Mesodermal cell (in vitro differentiated cells): ENCODE measurements around the gene MACC1.
"Not testable (repeated sequence)": the region's sequence is repeated elsewhere in the genome, so short reads cannot be mapped to it uniquely, and the experiment has no call there.

Experiments
- H3K27ac ChIP-seq: 2 replicates; pipeline ENCODE4 v1.7.0; 2013; ENCODE audit warnings: mild to moderate bottlenecking, low read depth, low read length, moderate library complexity; ENCODE audit not compliant: severe bottlenecking
- H3K36me3 ChIP-seq: 2 replicates; pipeline ENCODE4 v1.7.1; 2013; ENCODE audit warnings: mild to moderate bottlenecking, low read length, moderate library complexity; ENCODE audit not compliant: control insufficient read depth, insufficient read depth
- H3K4me1 ChIP-seq: one replicate; pipeline ENCODE4 v1.7.1; 2013; ENCODE audit warnings: mild to moderate bottlenecking, low read length; ENCODE audit not compliant: insufficient read depth, control insufficient read depth, poor library complexity, severe bottlenecking
- H3K4me3 ChIP-seq: 2 replicates; pipeline ENCODE4 v1.7.0; 2013; ENCODE audit warnings: low read length, control low read depth, mild to moderate bottlenecking; ENCODE audit not compliant: insufficient read depth, poor library complexity, severe bottlenecking; ENCODE audit errors: extremely low read depth
- H3K9me3 ChIP-seq: 2 replicates; pipeline ENCODE4 v1.7.1; 2013; ENCODE audit warnings: mild to moderate bottlenecking, low read length, moderate library complexity; ENCODE audit not compliant: control insufficient read depth
- WGBS, 2 experiments: methylation state at CpG; one replicate each; pipeline ENCODE4 v1.1.5; 2013; ENCODE audit warnings: missing lambda C conversion rate in 2 of 2; ENCODE audit not compliant: insufficient coverage in 2 of 2; 5-methylcytosine and 5-hydroxymethylcytosine counted together

The MACC1 gene

DNA sequence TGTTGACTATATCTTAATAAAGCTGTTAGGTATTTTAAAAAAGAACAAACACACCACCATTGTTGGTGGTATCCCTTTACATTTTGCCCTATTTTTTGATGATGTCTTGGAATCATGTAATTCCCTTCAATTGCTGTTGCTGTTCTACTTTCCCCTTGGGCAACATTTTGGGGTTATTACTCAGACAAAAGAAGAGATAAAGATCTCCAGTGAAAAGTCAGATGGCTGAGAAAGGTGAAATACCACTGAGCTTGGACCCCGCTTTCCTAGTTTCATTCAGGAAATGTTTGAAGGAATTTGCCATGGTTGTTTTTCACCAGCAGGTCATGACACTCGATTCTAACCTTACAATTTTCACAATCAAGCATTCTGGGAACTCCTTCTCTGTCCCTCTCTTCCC is 84.6 kb downstream of the MACC1 start:
- 100% methylated on average over 1 of the region's 2 CpGs; no CpG with 5 or more reads in 1 of the 2 experiments for WGBS, 2 experiments
- H3K36me3 ChIP-seq: no peaks in the 10 kb centered on the region
- no peaks in the 10 kb centered on the region for H3K9me3 ChIP-seq
- no peaks in the 10 kb centered on the region for H3K4me1 ChIP-seq
- H3K27ac ChIP-seq: no peak overlapping the region
- no peak overlapping the region for H3K4me3 ChIP-seq

DNA sequence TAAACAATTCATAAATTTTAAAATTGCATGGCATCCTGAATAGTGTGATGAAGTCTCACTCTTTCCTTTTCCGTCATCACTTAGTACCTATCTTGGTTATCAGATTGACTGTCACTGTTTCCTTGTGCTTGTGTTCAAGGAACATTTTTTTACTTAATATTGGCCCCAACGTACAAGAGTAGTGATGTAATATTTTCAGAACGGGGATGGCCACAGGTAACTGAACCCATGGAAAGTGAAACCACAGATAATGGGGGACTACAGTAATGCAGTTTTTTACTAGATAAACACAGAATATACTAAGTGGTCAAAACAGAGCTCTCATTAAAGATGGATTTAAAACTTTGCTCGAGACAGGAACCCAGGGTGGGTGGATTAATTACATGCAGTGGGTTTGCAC is 85.4 kb downstream of the MACC1 start:
- H3K4me3 ChIP-seq: no peak overlapping the region
- H3K27ac ChIP-seq: no peak overlapping the region
- WGBS, 2 experiments: no CpG with 5 or more reads among the region's 4 CpGs
- H3K9me3 ChIP-seq: no peaks in the 10 kb centered on the region
- no peaks in the 10 kb centered on the region for H3K4me1 ChIP-seq
- no peaks in the 10 kb centered on the region for H3K36me3 ChIP-seq

DNA sequence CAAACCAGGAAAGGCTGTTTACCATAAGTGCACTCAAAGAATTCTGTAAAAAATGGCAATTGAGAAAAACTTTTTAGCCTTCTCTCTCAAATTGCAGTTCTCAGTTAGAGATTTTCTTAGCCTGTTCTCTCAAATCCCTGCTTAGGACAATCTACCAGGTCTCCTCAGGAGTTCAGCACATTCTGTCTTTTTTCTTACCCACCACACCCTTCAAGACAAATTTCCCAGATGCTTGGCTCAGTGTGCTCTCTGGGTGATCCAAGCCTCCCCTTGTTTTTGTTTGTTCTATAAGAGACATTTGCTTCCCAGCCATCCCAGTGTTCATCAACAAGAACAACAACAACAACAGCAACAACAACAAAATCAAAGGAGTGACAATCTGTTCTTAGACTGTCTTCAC is 87.3 kb downstream of the MACC1 start:
- no peak overlapping the region for H3K27ac ChIP-seq
- no peaks in the 10 kb centered on the region for H3K36me3 ChIP-seq

DNA sequence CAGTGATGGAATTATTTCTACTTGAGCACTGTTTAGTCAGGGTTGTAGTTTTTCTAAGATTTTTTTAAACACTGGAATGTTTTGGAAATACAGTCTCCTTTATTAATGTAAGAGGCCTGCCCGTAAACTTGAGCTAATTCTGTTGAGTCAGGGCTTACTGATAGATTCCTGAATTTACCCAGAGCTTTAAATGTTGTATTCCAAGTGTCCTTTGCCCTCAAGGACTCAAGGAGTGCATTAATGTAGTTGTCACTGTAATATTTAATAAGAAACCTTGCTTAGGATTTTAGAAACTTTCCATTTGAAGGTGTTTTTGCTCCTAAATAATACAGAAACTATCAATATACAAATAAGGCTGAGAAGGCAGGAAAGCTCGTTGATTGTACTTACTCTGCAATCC is 89.2 kb downstream of the MACC1 start:
- 75% methylated on average over 1 of the region's 2 CpGs; no CpG with 5 or more reads in 1 of the 2 experiments for WGBS, 2 experiments
- no peak overlapping the region for H3K4me3 ChIP-seq
- no peaks in the 10 kb centered on the region for H3K9me3 ChIP-seq
- no peaks in the 10 kb centered on the region for H3K4me1 ChIP-seq
- H3K27ac ChIP-seq: no peak overlapping the region
- no peaks in the 10 kb centered on the region for H3K36me3 ChIP-seq

More for the DNA sequence above, 87.3 kb downstream of the MACC1 start:
- Histone ChIP-seq H3K4me3 (no peak overlapping the region), H3K4me1 (no peaks in the 10 kb centered on the region), H3K9me3 (no peaks in the 10 kb centered on the region)

DNA sequence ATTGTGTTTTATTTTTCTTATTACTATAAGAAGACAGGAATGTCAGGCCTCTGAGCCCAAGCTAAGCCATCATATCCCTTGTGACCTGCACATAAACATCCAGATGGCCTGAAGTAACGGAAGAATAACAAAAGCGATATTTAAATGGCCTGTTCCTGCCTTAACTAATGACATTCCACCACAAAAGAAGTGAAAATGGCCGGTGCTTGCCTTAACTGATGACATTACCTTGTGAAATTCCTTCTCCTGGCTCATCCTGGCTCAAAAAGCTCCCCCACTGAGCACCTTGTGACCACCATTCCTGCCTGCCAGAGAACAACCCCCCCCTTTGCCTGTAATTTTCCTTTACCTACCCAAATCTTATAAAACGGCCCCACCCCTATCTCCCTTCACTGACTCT is 91.1 kb downstream of the MACC1 start:
- H3K4me3 ChIP-seq, H3K27ac ChIP-seq, H3K9me3 ChIP-seq, H3K4me1 ChIP-seq, H3K36me3 ChIP-seq: not testable (repeated sequence)
- WGBS, 2 experiments: 28% methylated on average over 4 of the region's 4 CpGs; no CpG with 5 or more reads in 1 of the 2 experiments

DNA sequence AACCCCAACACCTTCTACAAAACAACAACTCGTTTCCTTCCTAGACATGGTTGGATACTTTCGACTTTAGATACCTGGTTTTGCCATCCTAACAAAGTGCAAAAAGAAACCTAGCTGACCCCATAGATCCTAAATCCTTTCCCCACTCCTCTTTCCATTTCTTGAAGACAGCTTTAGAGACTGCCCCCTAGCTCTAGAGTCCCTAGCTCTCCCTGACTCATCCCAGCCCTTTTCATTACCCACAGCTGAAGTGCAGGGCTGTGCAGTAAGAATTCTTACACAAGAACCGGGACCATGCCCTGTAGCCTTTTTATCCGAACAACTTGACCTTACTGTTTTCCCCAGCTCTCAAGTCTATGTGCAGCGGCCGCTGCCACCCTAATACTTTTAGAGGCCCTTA is 93.1 kb downstream of the MACC1 start:
- 14 to 30% methylated on average over 6 of the region's 6 CpGs for WGBS, 2 experiments
- H3K36me3 ChIP-seq, H3K4me3 ChIP-seq, H3K27ac ChIP-seq, H3K9me3 ChIP-seq, H3K4me1 ChIP-seq: not testable (repeated sequence)

DNA sequence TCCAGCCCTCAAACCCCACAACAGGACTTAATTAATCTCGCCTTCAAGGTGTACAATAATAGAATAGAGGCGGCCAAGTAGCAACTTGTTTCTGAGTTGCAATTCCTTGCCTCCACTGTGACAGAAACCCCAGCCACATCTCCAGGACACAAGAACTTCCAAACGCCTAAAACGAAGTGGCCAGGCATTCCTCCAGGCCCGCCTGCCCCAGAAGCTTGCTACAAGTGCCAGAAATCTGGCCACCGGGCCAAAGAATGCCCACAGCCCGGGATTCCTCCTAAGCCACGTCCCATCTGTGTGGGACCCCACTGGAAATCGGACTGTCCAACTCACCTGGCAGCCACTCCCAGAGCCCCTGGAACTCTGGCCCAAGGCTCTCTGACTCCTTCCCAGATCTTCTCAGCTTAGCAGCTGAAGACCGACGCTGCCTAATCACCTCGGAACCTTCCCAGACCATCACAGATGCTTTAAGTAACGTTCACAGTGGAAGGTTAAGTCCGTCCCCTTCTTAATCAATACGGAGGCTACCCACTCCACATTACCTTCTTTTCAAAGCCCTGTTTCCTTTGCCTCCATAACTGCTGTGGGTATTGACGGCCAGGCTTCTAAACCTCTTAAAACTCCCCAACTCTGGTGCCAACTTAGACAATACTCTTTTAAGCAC is 94.4 kb downstream of the MACC1 start:
- not testable (repeated sequence) for H3K4me1 ChIP-seq

DNA sequence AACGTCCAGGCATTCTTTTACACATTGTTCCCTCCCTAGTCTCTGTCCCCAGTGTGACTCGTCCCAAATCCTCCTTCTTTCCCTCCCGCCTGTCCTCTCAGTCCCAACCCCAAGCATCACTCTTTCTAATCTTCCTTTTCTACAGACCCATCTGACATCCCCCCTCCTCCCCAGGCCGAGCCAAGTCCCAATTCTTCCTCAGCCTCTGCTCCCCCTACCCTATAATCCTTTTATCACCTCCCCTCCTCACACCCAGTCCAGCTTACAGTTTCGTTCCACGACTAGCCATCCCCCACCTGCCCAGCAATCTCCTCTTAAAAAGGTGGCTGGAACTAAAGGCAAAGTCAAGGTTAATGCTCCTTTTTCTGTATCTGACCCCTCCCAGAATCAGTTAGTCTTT is 95.1 kb downstream of the MACC1 start:
- H3K9me3 ChIP-seq: no peaks in the 10 kb centered on the region
- peaks cover 4% of the 10 kb centered on the region for H3K4me1 ChIP-seq
- H3K36me3 ChIP-seq: no peaks in the 10 kb centered on the region
- H3K27ac ChIP-seq: no peak overlapping the region
- H3K4me3 ChIP-seq: no peak overlapping the region
- WGBS, 2 experiments: 25 to 37% methylated on average over 4 to 6 of the region's 6 CpGs

More for the DNA sequence above, 94.4 kb downstream of the MACC1 start:
- not testable (repeated sequence) for H3K27ac ChIP-seq, H3K36me3 ChIP-seq, H3K4me3 ChIP-seq, H3K9me3 ChIP-seq
- 31 to 46% methylated on average over 10 to 11 of the region's 16 CpGs for WGBS, 2 experiments

DNA sequence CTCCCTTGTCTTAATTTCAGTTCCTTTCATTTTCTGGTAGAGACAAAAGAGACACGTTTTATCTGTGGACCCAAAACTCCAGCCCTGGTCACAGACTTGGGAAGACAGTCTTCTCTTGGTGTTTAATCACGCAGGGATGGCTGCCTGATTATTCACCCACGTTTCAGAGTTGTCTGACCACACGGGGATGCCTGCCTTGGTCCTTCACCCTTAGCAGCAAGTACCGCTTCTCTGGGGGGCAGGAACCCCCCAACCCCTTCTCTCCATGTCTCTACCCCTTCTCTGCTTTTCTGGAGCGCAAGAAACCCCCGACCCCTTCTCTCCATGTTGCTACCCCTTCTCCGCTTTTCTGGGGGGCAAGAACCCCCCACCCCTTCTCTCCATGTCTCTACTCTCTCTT is 95.8 kb downstream of the MACC1 start:
- WGBS, 2 experiments: 12 to 42% methylated on average over 5 to 8 of the region's 8 CpGs
- Histone ChIP-seq H3K9me3 (no peaks in the 10 kb centered on the region), H3K4me1 (peaks cover 4% of the 10 kb centered on the region), H3K36me3 (no peaks in the 10 kb centered on the region), H3K4me3 (no peak overlapping the region), H3K27ac (no peak overlapping the region)

DNA sequence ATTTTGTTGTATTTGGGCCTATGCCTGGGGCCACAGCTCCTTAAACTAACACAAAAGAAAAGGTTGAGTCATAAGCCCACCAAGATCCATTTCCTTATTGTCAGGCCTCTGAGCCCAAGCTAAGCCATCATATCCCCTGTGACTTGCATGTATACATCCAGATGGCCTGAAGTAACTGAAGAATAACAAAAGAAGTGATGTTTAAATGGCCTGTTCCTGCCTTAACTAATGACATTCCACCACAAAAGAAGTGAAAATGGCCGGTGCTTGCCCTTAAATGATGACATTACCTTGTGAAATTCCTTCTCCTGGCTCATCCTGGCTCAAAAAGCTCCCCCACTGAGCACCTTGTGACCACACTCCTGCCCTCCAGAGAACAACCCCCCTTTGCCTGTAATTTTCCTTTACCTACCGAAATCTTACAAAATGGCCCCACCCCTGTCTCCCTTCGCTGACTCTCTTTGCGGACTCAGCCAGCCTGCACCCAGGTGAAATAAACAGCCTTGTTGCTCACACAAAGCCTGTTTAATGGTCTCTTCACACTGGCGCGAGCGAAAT is 96.5 kb downstream of the MACC1 start:
- not testable (repeated sequence) for H3K4me3 ChIP-seq, H3K9me3 ChIP-seq, H3K27ac ChIP-seq, H3K4me1 ChIP-seq, H3K36me3 ChIP-seq
- 10 to 22% methylated on average over 5 to 7 of the region's 7 CpGs for WGBS, 2 experiments

DNA sequence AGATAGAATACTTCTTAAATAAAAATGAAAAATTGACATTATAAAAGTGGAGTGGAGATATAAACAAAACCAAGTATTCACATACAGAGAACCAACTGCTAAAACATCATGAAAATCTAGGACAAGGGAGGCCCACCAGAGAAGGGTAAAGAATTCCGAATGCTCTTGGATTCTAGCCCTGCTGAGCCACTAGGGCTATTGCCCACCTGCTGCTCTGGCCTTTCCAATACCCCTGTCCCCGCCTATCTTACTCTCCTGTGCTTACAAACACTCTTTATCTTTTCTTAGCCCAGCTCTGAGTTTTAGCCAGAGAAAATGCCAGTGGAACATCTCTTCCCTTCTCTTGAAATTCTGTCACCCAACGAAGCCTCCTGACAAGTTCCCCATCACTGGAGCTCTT is 100.3 kb downstream of the MACC1 start:
- Histone ChIP-seq H3K36me3 (no peaks in the 10 kb centered on the region), H3K4me1 (peaks cover 4% of the 10 kb centered on the region), H3K4me3 (no peak overlapping the region), H3K9me3 (no peaks in the 10 kb centered on the region), H3K27ac (no peak overlapping the region)
- WGBS, 2 experiments: 59 to 61% methylated on average over 3 of the region's 3 CpGs
